A549 (cell line): ENCODE data around the gene SLC35F3. TPM values are rescaled to one million over a fixed set of nuclear protein-coding genes. Genes with fewer than 3 reads are reported as not detected.
"Not testable (repeated sequence)": the region's sequence is repeated elsewhere in the genome, so short reads cannot be mapped to it uniquely, and the experiment has no call there.

Experiments
- ATAC-seq, 2 experiments: fragments of 200-7000 bp in 1 of 2; fragments of >200 bp in 1 of 2; cut with Nextera tagmentation in 1 of 2; cut with Tn5 transposase in 1 of 2; 3 replicates each; pipeline versions ENCODE4 v1.8.0 to v1.9.1; 2018 to 2020; ENCODE audit warnings: mild to moderate bottlenecking in 1 of 2, moderate library complexity in 1 of 2
- CTCF ChIA-PET: fragments of 300-600 bp; sonication (Branson Sonifier 250); formaldehyde crosslinking; extraction: SDS; loops from one replicate; lab custom pipeline; 2021; ENCODE audit warnings: antibody characterized with exemption, inconsistent platforms; lab: Yijun Ruan, JAX
- POLR2A ChIA-PET: fragments of 350-600 bp; formaldehyde crosslinking; extraction: SDS; loops from one replicate; lab custom pipeline; 2021; ENCODE audit warnings: antibody characterized with exemption, inconsistent platforms; lab: Yijun Ruan, JAX
- DNase-seq, 2 experiments: peaks; one replicate each; pipeline versions ENCODE4 v3.0.0 to v3.0.0-alpha.2; 2011 to 2016; ENCODE audit warnings: low read depth in 1 of 2, low spot score in 1 of 2
- FAIRE-seq: peaks from 2 replicates; lab custom pipeline; 2011; peaks lifted over from hg19 to GRCh38; lab: Jason Lieb, UNC
- H3K27ac ChIP-seq, 2 experiments: fragments of >200 bp; sonication (Bioruptor Twin); formaldehyde crosslinking; 3 replicates each; pipeline ENCODE4 v1.5.1; 2016 to 2017
- H3K4me1 ChIP-seq: fragments of >200 bp; sonication (Bioruptor Twin); formaldehyde crosslinking; 3 replicates; pipeline ENCODE4 v1.6.1; 2016
- H3K4me2 ChIP-seq: fragments of >200 bp; sonication (Bioruptor Twin); formaldehyde crosslinking; 3 replicates; pipeline ENCODE4 v1.6.1; 2016
- H3K4me3 ChIP-seq: fragments of >200 bp; sonication (Bioruptor Twin); formaldehyde crosslinking; 3 replicates; pipeline ENCODE4 v1.5.1; 2016
- H3K9me3 ChIP-seq: fragments of >200 bp; sonication (Bioruptor Twin); formaldehyde crosslinking; 3 replicates; pipeline ENCODE4 v1.6.1; 2016
- ATOH8 ChIP-seq: fragments of 250-450 bp; sonication (Bioruptor Pico); IDR thresholded peaks from 2 replicates; pipeline ENCODE4 v1.5.0; 2020; ENCODE audit warnings: low read depth, mild to moderate bottlenecking, moderate library complexity
- BCL3 ChIP-seq: fragments of >200 bp; sonication (Bioruptor Twin); formaldehyde crosslinking; IDR thresholded peaks from 3 replicates; pipeline ENCODE4 v1.6.1; 2016
- BHLHE40 ChIP-seq: IDR thresholded peaks from 2 replicates; pipeline ENCODE4 v1.6.1; 2012; ENCODE audit warnings: low read depth, low read length, inconsistent platforms
- CHD2 ChIP-seq: fragments of 150-350 bp; IDR thresholded peaks from 2 replicates; pipeline ENCODE4 v1.6.1; 2014; ENCODE audit warnings: low read length; ENCODE audit not compliant: partially characterized antibody
- CHD4 ChIP-seq: fragments of 200-600 bp; sonication (generic); IDR thresholded peaks from 2 replicates; pipeline ENCODE4 v1.6.1; 2016; ENCODE audit warnings: antibody characterized with exemption, mild to moderate bottlenecking, borderline replicate concordance
- CTCF ChIP-seq: fragments of >200 bp; sonication (Bioruptor Twin); formaldehyde crosslinking; IDR thresholded peaks from 3 replicates; pipeline ENCODE4 v1.5.1; 2016
- E2F6 ChIP-seq: IDR thresholded peaks from 2 replicates; pipeline ENCODE4 v1.6.1; 2012; ENCODE audit warnings: low read depth, borderline replicate concordance
- FOSB ChIP-seq: fragments of 250-450 bp; sonication (Bioruptor Pico); IDR thresholded peaks from 2 replicates; pipeline ENCODE4 v1.5.0; 2020; ENCODE audit warnings: mild to moderate bottlenecking, moderate library complexity
- HES2 ChIP-seq: fragments of >200 bp; sonication (Bioruptor Twin); formaldehyde crosslinking; IDR thresholded peaks from 2 replicates; pipeline ENCODE4 v1.6.1; 2016
- HMGXB4 ChIP-seq: fragments of 250-450 bp; sonication (Bioruptor Pico); IDR thresholded peaks from 2 replicates; pipeline ENCODE4 v1.5.0; 2021; ENCODE audit warnings: mild to moderate bottlenecking, moderate library complexity, borderline replicate concordance
- HOXA7 ChIP-seq: fragments of 250-450 bp; sonication (Bioruptor Pico); IDR thresholded peaks from 2 replicates; pipeline ENCODE4 v1.5.0; 2020; ENCODE audit warnings: mild to moderate bottlenecking, moderate library complexity
- HOXB13 ChIP-seq: fragments of 250-450 bp; sonication (Bioruptor Pico); IDR thresholded peaks from 2 replicates; pipeline ENCODE4 v1.5.0; 2020; ENCODE audit warnings: low read depth, mild to moderate bottlenecking, moderate library complexity
- HOXB5 ChIP-seq: fragments of 250-450 bp; sonication (Bioruptor Pico); IDR thresholded peaks from 2 replicates; pipeline ENCODE4 v1.5.0; 2020; ENCODE audit warnings: mild to moderate bottlenecking, moderate library complexity
- MAX ChIP-seq: IDR thresholded peaks from 2 replicates; pipeline ENCODE4 v1.6.1; 2012
- NR3C1 ChIP-seq: fragments of >200 bp; sonication (Bioruptor Twin); formaldehyde crosslinking; IDR thresholded peaks from 3 replicates; pipeline ENCODE4 v1.6.1; 2017
- PHF8 ChIP-seq: fragments of 200-600 bp; sonication (generic); IDR thresholded peaks from 2 replicates; pipeline ENCODE4 v1.6.1; 2016; ENCODE audit warnings: low read depth, mild to moderate bottlenecking, antibody characterized with exemption, moderate library complexity, borderline replicate concordance
- RARB ChIP-seq: fragments of 250-450 bp; sonication (Bioruptor Pico); IDR thresholded peaks from 2 replicates; pipeline ENCODE4 v1.8.0; 2021; ENCODE audit warnings: mild to moderate bottlenecking, moderate library complexity
- RFX5 ChIP-seq: fragments of 450-650 bp; IDR thresholded peaks from 2 replicates; pipeline ENCODE4 v1.7.1; 2014; ENCODE audit warnings: antibody characterized with exemption, mild to moderate bottlenecking, moderate library complexity
- RNF2 ChIP-seq: fragments of 200-600 bp; sonication (generic); IDR thresholded peaks from 2 replicates; pipeline ENCODE4 v1.6.1; 2016; ENCODE audit warnings: low read depth, mild to moderate bottlenecking, antibody characterized with exemption, moderate library complexity, borderline replicate concordance
- SMC3 ChIP-seq: fragments of >200 bp; sonication (Bioruptor Twin); formaldehyde crosslinking; IDR thresholded peaks from 3 replicates; pipeline ENCODE4 v1.6.1; 2018; ENCODE audit warnings: inconsistent platforms
- SREBF2 ChIP-seq: fragments of 450-650 bp; IDR thresholded peaks from 2 replicates; pipeline ENCODE4 v1.6.1; 2014; ENCODE audit warnings: mild to moderate bottlenecking, moderate library complexity
- ZC3H11A ChIP-seq: fragments of 450-650 bp; IDR thresholded peaks from 2 replicates; pipeline ENCODE4 v1.6.1; 2014; ENCODE audit warnings: antibody characterized with exemption, mild to moderate bottlenecking
- ZNF302 ChIP-seq: fragments of 250-450 bp; sonication (Bioruptor Pico); IDR thresholded peaks from 2 replicates; pipeline ENCODE4 v1.9.0; 2021; ENCODE audit warnings: inconsistent platforms, mild to moderate bottlenecking, moderate library complexity
- ZSCAN20 ChIP-seq: fragments of 250-450 bp; sonication (Bioruptor Pico); IDR thresholded peaks from 2 replicates; pipeline ENCODE4 v1.8.0; 2022; ENCODE audit warnings: mild to moderate bottlenecking, moderate library complexity
- WGBS: methylation state at CpG from one replicate; pipeline ENCODE4 v1.1.6; 2017; ENCODE audit errors: missing lambda C conversion rate; 5-methylcytosine and 5-hydroxymethylcytosine counted together
- polyA plus RNA-seq, 4 experiments: library from polyadenylated mRNA; depleted of rRNA in 3 of 4; stranded (reverse); fragments of >200 nt; fragmentation: RNase III in 1 of 4; extraction: RNeasy Plus Mini Kit Qiagen cat#74134 plus additional on column Dnase treatment in 1 of 4; gene quantifications; 2 replicates in 3 of 4; 3 replicates in 1 of 4; pipeline ENCODE4 v1.2.3, GENCODE V29; 2011 to 2017

Gene SLC35F3
- polyA plus RNA-seq, 2 of the 4 experiments (the other 2 are of a cell fraction): 5.5 to 7.8 TPM

- DNase-seq, POLR2A ChIA-PET, CTCF ChIA-PET, H3K4me2 ChIP-seq, H3K4me3 ChIP-seq, H3K9me3 ChIP-seq, H3K27ac ChIP-seq, ATAC-seq, H3K4me1 ChIP-seq: not testable (repeated sequence)
- WGBS: 46% methylated on average over 4 of the region's 4 CpGs
- FAIRE-seq: peak; percentile 61
Observed at GRCh38 chr1:234247746-234248145, 343.3 kb downstream of the SLC35F3 start.

- 41% methylated on average over 1 of the region's 1 CpG for WGBS
Observed at GRCh38 chr1:234250747-234251146, 346.3 kb downstream of the SLC35F3 start.

GRCh38 chr1:234253732-234254131 lies 349.3 kb downstream of the SLC35F3 start:
- ATAC-seq: no peak
- Histone ChIP-seq H3K9me3 (peaks cover 6% of the 10 kb centered on the region; the same call in 1 of the 3 replicates), H3K4me3 (no peak overlapping the region), H3K27ac (no peak overlapping the region), H3K4me2 (no peak overlapping the region), H3K4me1 (no peaks in the 10 kb centered on the region; the same call in 2 of the 3 replicates)
- no peak for FAIRE-seq
- ChIA-PET POLR2A (no interaction called here), CTCF (no interaction called here)
- 100% methylated on average over 1 of the region's 1 CpG for WGBS
- no peak for DNase-seq
- TF ChIP-seq BHLHE40: no peak
- TF ChIP-seq CHD4: no peak
- no peak for TF ChIP-seq ATOH8 (CRISPR knock-in tag)
- no peak for TF ChIP-seq HOXB5 (CRISPR knock-in tag)
- no peak for TF ChIP-seq ZSCAN20 (CRISPR knock-in tag)
- no peak for TF ChIP-seq HOXB13 (CRISPR knock-in tag)
- no peak for TF ChIP-seq CHD2
- no peak for TF ChIP-seq SREBF2
- TF ChIP-seq HMGXB4 (CRISPR knock-in tag): no peak
- TF ChIP-seq E2F6: no peak

More at GRCh38 chr1:234250747-234251146, 346.3 kb downstream of the SLC35F3 start:
- Histone ChIP-seq H3K4me2 (no peak overlapping the region), H3K4me3 (no peak overlapping the region), H3K9me3 (no peaks in the 10 kb centered on the region; the same call in 2 of the 3 replicates), H3K4me1 (no peaks in the 10 kb centered on the region; the same call in 2 of the 3 replicates), H3K27ac (no peak overlapping the region)
- TF ChIP-seq RARB (CRISPR knock-in tag) (no peak), HES2 (no peak), BCL3 (no peak), PHF8 (no peak), CTCF (no peak), ZNF302 (CRISPR knock-in tag) (no peak), MAX (no peak), NR3C1 (no peak), ATOH8 (CRISPR knock-in tag) (no peak), CHD2 (no peak), HOXB13 (CRISPR knock-in tag) (no peak), ZC3H11A (no peak), RNF2 (no peak), SMC3 (no peak), RFX5 (no peak), HOXA7 (CRISPR knock-in tag) (no peak), FOSB (CRISPR knock-in tag) (no peak)
- DNase-seq (peak in 1 of 2 experiments; percentile 10), ATAC-seq (no peak), FAIRE-seq (no peak)
- POLR2A ChIA-PET: no interaction called here
- CTCF ChIA-PET: no interaction called here
